ENCODE results near the gene LRRIQ1.

DNA sequence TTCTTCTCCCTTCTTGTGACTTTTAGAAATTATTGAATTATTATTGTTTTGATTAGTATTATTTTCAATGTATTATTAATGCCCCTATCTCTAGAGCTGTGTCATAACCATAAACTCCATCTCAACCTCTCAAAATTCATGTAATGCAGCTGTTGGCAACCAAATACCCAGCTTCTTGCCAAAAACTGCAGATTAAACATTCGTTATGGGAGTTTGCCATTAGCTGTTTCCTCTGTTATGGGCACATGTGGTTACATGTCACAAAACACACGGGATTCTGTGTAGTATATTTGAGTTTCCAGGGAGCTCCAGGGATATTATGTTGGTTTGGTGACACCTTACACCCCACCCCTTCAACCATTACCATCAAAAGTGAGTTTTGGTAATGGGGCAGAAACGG, 241.0 kb downstream of the LRRIQ1 start:
- TF ChIP-seq, protein P1, sequence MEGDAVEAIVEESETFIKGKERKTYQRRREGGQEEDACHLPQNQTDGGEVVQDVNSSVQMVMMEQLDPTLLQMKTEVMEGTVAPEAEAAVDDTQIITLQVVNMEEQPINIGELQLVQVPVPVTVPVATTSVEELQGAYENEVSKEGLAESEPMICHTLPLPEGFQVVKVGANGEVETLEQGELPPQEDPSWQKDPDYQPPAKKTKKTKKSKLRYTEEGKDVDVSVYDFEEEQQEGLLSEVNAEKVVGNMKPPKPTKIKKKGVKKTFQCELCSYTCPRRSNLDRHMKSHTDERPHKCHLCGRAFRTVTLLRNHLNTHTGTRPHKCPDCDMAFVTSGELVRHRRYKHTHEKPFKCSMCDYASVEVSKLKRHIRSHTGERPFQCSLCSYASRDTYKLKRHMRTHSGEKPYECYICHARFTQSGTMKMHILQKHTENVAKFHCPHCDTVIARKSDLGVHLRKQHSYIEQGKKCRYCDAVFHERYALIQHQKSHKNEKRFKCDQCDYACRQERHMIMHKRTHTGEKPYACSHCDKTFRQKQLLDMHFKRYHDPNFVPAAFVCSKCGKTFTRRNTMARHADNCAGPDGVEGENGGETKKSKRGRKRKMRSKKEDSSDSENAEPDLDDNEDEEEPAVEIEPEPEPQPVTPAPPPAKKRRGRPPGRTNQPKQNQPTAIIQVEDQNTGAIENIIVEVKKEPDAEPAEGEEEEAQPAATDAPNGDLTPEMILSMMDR (IDR thresholded peaks at IDR 0.05; ENCODE audit: low read depth, low read length, poor library complexity, severe bottlenecking), result no peak
- no peak for TF ChIP-seq EZH2phosphoT487 (IDR thresholded peaks at IDR 0.05; ENCODE audit: borderline replicate concordance, low read length)
